Activated CD8-positive, alpha-beta T cell treated with anti-CD3 and anti-CD28 coated beads for 36 hours (primary cell): ENCODE results near the gene MAGI2. TPM values are rescaled to one million over a fixed set of nuclear protein-coding genes. Genes with fewer than 3 reads are reported as not detected.

Experiments
- ATAC-seq: fragments of 200-7000 bp; cut with Tn5 transposase; one replicate; pipeline ENCODE4 v1.10.0; 2021; ENCODE audit warnings: mild to moderate bottlenecking, moderate library complexity
- CTCF ChIA-PET: fragments of 350-600 bp; sonication (Branson Sonifier 250); formaldehyde crosslinking; loops from one replicate; lab custom pipeline; 2021; ENCODE audit warnings: antibody characterized with exemption; lab: Charles Lee
- POLR2A ChIA-PET: fragments of 350-600 bp; sonication (Branson Sonifier 250); formaldehyde crosslinking; loops from one replicate; lab custom pipeline; 2021; ENCODE audit warnings: antibody characterized with exemption; lab: Charles Lee
- DNase-seq: peaks from one replicate; pipeline ENCODE4 v3.0.0-alpha.2; 2020
- H3K27ac Mint-ChIP-seq: one replicate; pipeline ENCODE4 v1.8.0; 2021; ENCODE audit warnings: mild to moderate bottlenecking, mixed read lengths
- H3K27me3 Mint-ChIP-seq: one replicate; pipeline ENCODE4 v1.8.0; 2021; ENCODE audit warnings: mixed read lengths
- H3K36me3 Mint-ChIP-seq: one replicate; pipeline ENCODE4 v1.8.0; 2021; ENCODE audit warnings: low read depth, mixed read lengths
- H3K4me1 Mint-ChIP-seq: one replicate; pipeline ENCODE4 v1.8.0; 2021; ENCODE audit warnings: low read depth, mixed read lengths
- H3K4me3 Mint-ChIP-seq: one replicate; pipeline ENCODE4 v1.8.0; 2021; ENCODE audit warnings: mild to moderate bottlenecking, moderate library complexity, mixed read lengths
- H3K9me3 Mint-ChIP-seq: one replicate; pipeline ENCODE4 v1.8.0; 2021; ENCODE audit warnings: mixed read lengths
- intact Hi-C: fragments of 100-400 bp; cut with micrococcal nuclease; formaldehyde crosslinking; loops from one replicate; pipeline ENCODE4 v1.10.0; 2022
- total RNA-seq, 2 experiments: library from RNA; stranded (reverse); gene quantifications; one replicate each; pipeline ENCODE4 v1.2.3, GENCODE V29; 2021
- TF ChIP-seq, protein P1 (sequence below): fragments of 200-600 bp; IDR thresholded peaks from one replicate; pipeline ENCODE4 v1.8.0; 2022; ENCODE audit warnings: antibody characterized with exemption, mild to moderate bottlenecking

MAGI2 gene
- total RNA-seq, 2 experiments from 2014 or later = 0.04 to 0.09 TPM

DNA sequence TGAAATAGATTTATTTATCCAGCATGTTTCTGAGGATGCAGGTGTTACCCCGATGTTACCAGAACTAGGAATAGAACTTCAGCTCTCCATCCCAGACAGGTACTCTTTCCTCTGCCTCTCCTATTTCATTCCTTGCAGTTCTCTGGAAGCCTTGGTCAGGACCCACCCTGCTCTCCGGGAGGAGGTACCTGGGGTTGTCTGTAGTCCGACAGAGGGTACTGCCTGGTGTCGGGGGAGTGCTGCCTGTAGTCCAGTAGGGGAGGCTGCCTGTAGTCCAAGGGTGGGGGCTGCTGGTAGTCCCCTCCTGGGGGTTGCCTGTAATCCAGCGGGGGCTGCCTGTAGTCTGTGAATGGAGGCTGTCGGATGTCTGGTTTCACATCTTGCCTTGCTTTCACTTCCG, 1326.5 kb downstream of the MAGI2 start:
- CTCF ChIA-PET = no interaction called here
- Mint-ChIP-seq H3K4me3 (no peak overlapping the region), H3K36me3 (no peaks in the 10 kb centered on the region), H3K9me3 (no peaks in the 10 kb centered on the region), H3K27ac (no peak overlapping the region), H3K4me1 (no peaks in the 10 kb centered on the region), H3K27me3 (no peaks in the 10 kb centered on the region)
- ATAC-seq (no peak), DNase-seq (no peak)
- intact Hi-C loops = no loop called here
- POLR2A ChIA-PET = no interaction called here
- TF ChIP-seq, protein P1, sequence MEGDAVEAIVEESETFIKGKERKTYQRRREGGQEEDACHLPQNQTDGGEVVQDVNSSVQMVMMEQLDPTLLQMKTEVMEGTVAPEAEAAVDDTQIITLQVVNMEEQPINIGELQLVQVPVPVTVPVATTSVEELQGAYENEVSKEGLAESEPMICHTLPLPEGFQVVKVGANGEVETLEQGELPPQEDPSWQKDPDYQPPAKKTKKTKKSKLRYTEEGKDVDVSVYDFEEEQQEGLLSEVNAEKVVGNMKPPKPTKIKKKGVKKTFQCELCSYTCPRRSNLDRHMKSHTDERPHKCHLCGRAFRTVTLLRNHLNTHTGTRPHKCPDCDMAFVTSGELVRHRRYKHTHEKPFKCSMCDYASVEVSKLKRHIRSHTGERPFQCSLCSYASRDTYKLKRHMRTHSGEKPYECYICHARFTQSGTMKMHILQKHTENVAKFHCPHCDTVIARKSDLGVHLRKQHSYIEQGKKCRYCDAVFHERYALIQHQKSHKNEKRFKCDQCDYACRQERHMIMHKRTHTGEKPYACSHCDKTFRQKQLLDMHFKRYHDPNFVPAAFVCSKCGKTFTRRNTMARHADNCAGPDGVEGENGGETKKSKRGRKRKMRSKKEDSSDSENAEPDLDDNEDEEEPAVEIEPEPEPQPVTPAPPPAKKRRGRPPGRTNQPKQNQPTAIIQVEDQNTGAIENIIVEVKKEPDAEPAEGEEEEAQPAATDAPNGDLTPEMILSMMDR = no peak

DNA sequence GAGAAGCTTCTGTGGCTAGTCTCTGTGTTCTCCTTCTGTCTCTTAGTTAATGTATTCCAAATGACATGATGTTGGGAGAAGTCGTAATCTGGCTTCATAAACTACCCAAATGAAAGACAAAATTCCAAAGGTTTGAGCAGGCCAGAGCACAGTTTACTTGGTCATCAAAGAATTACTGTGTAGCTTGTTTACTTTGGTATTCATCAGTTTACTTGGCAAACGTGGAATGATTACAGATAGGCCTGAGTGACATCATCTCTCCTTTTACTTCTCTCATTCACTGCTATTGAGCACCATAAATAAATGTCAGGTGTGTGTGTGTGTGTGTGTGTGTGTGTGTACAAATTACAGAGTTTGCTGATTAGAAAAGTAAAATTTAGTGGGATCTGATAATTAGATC, 1327.6 kb downstream of the MAGI2 start:
- TF ChIP-seq, protein P1 = no peak

DNA sequence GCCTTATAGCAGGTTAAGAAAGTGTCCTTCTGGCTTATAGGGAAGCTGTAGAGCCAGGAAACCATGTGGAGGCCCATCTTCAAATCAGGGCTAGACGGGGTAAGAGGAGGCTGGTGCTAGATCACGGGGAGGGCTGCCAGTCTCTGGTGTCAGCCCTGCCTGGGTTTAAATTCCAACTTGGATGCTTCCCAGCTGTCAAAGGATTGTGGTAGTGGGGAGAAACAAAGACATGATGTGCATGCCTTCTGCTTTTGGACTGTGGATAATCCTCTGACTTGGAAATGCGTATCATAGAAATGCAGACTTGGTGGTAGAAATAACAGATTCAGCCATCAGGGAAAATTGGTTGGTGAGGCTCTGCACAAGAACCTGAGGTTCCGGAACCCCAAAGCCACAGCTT, 1329.3 kb downstream of the MAGI2 start:
- intact Hi-C loops = no loop called here
- Mint-ChIP-seq H3K27me3 (no peaks in the 10 kb centered on the region), H3K36me3 (no peaks in the 10 kb centered on the region), H3K4me3 (no peak overlapping the region), H3K9me3 (no peaks in the 10 kb centered on the region), H3K27ac (no peak overlapping the region), H3K4me1 (no peaks in the 10 kb centered on the region)
- TF ChIP-seq, protein P1 = no peak
- CTCF ChIA-PET = no interaction called here
- ATAC-seq (no peak), DNase-seq (no peak)
- POLR2A ChIA-PET = no interaction called here

More for the DNA sequence above, 1327.6 kb downstream of the MAGI2 start:
- ChIA-PET CTCF (no interaction called here), POLR2A (no interaction called here)
- Mint-ChIP-seq H3K27ac (no peak overlapping the region), H3K36me3 (no peaks in the 10 kb centered on the region), H3K9me3 (no peaks in the 10 kb centered on the region), H3K4me3 (no peak overlapping the region), H3K27me3 (no peaks in the 10 kb centered on the region), H3K4me1 (no peaks in the 10 kb centered on the region)
- DNase-seq (no peak), ATAC-seq (no peak)
- intact Hi-C loops = no loop called here

DNA sequence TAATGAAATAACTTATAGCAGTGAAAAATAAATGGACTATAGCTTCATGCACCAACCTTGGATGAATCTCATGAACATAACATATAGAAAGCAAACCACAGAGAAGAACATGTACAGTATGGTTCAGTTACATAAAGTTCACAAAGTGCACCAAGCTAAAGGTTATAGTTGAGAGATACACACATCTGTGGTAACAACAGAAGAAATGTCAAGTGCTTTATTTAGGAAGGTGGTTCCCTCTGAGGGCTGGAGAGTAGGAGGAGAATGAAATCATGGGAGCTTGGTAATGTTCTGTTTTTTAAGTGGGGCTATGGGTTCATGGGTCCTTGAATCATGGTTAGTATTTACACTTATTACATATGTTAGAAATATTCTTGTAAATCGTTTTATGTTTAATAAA, 1331.6 kb downstream of the MAGI2 start:
- intact Hi-C loops = no loop called here
- Mint-ChIP-seq H3K27ac (no peak overlapping the region), H3K36me3 (no peaks in the 10 kb centered on the region), H3K4me3 (no peak overlapping the region), H3K4me1 (no peaks in the 10 kb centered on the region), H3K9me3 (no peaks in the 10 kb centered on the region), H3K27me3 (peaks cover 4% of the 10 kb centered on the region)
- ChIA-PET CTCF (interaction anchor here (1.2 to 1.4 kb wide), 2 partner anchors 12 to 81 kb away, joined by 4 to 5 read pairs; no protein-coding TSS in a partner anchor), POLR2A (no interaction called here)
- TF ChIP-seq, protein P1 = no peak
- ATAC-seq (no peak), DNase-seq (no peak)

DNA sequence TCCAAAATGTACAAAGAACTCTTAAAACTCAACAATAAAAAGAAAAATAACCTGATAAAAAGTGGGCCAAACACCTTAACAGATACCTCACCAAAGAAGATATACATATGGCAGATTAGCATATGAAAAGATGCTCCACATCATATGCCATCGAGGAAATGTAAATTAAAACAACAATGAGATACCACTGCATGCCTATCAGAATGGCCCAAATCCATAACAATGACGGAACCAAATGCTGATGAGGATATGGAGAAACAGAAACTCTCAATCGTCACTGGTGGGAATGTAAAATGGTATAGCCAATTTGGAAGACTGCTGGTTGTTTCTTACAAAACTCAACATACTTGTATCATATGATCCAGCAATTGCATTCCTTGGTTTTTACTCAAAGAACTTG, 1335.0 kb downstream of the MAGI2 start:
- Mint-ChIP-seq H3K4me1 (no peaks in the 10 kb centered on the region), H3K4me3 (no peak overlapping the region), H3K36me3 (no peaks in the 10 kb centered on the region), H3K27me3 (peaks cover 15% of the 10 kb centered on the region), H3K27ac (no peak overlapping the region), H3K9me3 (no peaks in the 10 kb centered on the region)
- intact Hi-C loops = no loop called here
- ChIA-PET POLR2A (no interaction called here), CTCF (no interaction called here)
- TF ChIP-seq, protein P1 = no peak
- DNase-seq (no peak), ATAC-seq (no peak)
